ENCODE results near the gene CD244.

- TF ChIP-seq POLR2A (IDR thresholded peaks at IDR 0.05) (no peak), CTCF (IDR thresholded peaks at IDR 0.05 in 8 of 11, conservative IDR thresholded peaks at IDR 0.05 in 3 of 11) (no peak)
These were observed 39.1 kb upstream of the CD244 start for GRCh38 chr1:160901768-160902167.
